AG10803 (cell line): ENCODE measurements around the gene CORO2A.
A peak's percentile ranks its signal among the peaks of the same experiment; 100 is the strongest.

Experiments
- DNase-seq: peaks from one replicate; pipeline ENCODE4 v3.0.0; 2010; ENCODE audit warnings: low read depth
- H3K4me3 ChIP-seq: 2 replicates; pipeline ENCODE4 v1.5.1; 2011; ENCODE audit warnings: mild to moderate bottlenecking, low read length, control low read depth
- CTCF ChIP-seq: conservative IDR thresholded peaks from 2 replicates; pipeline ENCODE4 v1.5.1; 2011; ENCODE audit warnings: mild to moderate bottlenecking, low read length, control low read depth, inconsistent platforms

CORO2A gene

GRCh38 chr9:98211260-98211659 lies 18.8 kb upstream of the CORO2A start:
- no peak overlapping the region for H3K4me3 ChIP-seq
- DNase-seq, result no peak
- no peak for TF ChIP-seq CTCF

GRCh38 chr9:98210435-98210834 lies 18.0 kb upstream of the CORO2A start:
- no peak for DNase-seq
- TF ChIP-seq CTCF, result no peak
- H3K4me3 ChIP-seq, result no peak overlapping the region

- no peak overlapping the region for H3K4me3 ChIP-seq
- no peak for TF ChIP-seq CTCF
- no peak for DNase-seq
Measured at GRCh38 chr9:98209530-98209929, 17.1 kb upstream of the CORO2A start.

- H3K4me3 ChIP-seq, result no peak overlapping the region
- no peak for TF ChIP-seq CTCF
- DNase-seq, result no peak
Measured at GRCh38 chr9:98208635-98209034, 16.2 kb upstream of the CORO2A start.

GRCh38 chr9:98207606-98208005 lies 15.2 kb upstream of the CORO2A start:
- H3K4me3 ChIP-seq, result no peak overlapping the region
- 0 out of 2 replicates have a peak, but pooled peaks have one; percentile 5 for TF ChIP-seq CTCF
- no peak for DNase-seq

DNA sequence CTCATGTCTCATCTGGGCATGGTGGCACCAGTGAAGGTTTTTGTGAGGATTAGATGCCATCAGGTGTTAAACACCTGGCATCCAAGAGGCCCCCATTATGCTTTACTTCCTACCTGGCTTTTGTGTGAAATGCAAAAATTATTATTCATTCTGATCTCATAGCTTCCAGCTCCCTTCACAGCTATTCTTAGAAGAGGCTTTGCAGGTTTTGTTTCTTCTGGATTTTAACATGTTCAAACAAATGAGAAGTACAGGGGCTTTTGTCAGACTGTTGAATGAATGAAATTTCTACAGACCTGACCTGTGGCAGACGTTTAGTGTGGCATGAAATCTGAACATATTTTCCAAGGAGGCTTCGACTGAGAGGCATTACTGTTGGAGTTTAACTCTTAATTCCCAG lies 14.3 kb upstream of the CORO2A start:
- no peak for TF ChIP-seq CTCF
- DNase-seq, result no peak

DNA sequence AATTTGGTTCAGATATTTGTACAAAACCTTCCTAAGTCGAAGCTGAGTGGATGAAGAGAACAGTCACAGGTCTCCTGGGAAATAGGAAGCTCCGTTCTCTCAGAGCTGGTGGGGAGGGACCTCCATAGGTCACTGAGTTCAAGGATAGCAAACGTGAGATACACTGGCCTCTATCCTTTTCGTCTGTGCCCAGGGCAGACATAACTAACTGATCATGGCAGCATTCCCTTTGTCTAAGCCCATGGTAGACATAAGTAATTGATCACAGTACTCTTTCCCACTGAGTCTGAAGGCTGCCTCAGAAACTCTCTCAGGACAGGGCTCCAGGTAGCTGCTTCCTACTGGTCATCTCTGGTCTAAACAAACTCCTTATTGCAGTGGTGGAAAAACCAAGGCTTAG lies 12.3 kb upstream of the CORO2A start:
- TF ChIP-seq CTCF, result no peak
- no peak overlapping the region for H3K4me3 ChIP-seq
- no peak for DNase-seq

More for the DNA sequence above, 14.3 kb upstream of the CORO2A start:
- no peak overlapping the region for H3K4me3 ChIP-seq
